ENCODE results near the gene ANKRD40.

DNA sequence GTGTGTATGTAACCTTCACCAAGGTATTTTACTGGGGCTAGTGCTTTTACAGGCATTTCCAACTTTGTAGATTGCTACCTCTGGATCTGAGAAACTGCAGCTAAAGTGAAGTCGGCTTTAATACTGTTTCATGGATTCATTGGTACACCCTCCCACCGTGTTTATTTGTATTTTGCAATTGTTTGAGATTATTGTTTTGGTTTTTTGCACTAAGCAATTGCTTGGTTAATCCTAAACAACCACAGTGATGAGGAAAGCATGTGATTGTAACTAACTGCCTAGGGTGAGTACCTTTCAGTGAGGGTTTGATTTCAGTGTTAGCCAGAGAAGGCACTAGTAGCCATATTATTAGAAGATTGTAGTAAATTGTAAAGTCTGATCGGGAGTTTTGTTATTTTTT, 15.0 kb upstream of the ANKRD40 start:
- no peak for TF ChIP-seq CC2D1A (IDR thresholded peaks at IDR 0.05)
- no peak for TF ChIP-seq ZFP30 (CRISPR knock-in tag; IDR thresholded peaks at IDR 0.05; ENCODE audit: borderline replicate concordance)
- TF ChIP-seq, protein P1, sequence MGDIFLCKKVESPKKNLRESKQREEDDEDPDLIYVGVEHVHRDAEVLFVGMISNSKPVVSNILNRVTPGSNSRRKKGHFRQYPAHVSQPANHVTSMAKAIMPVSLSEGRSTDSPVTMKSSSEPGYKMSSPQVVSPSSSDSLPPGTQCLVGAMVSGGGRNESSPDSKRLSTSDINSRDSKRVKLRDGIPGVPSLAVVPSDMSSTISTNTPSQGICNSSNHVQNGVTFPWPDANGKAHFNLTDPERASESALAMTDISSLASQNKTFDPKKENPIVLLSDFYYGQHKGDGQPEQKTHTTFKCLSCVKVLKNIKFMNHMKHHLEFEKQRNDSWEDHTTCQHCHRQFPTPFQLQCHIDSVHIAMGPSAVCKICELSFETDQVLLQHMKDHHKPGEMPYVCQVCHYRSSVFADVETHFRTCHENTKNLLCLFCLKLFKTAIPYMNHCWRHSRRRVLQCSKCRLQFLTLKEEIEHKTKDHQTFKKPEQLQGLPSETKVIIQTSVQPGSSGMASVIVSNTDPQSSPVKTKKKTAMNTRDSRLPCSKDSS (IDR thresholded peaks at IDR 0.05; ENCODE audit: low read depth, partially characterized antibody): no peak
- no peak for TF ChIP-seq GABPB1 (CRISPR knock-in tag; IDR thresholded peaks at IDR 0.05)
- no peak for TF ChIP-seq HIVEP1 (CRISPR knock-in tag; IDR thresholded peaks at IDR 0.05)
- no peak for TF ChIP-seq PHF21A (IDR thresholded peaks at IDR 0.05; ENCODE audit: borderline replicate concordance, low read depth)
- no peak for TF ChIP-seq RAD21 (CRISPR knock-in tag; conservative IDR thresholded peaks at IDR 0.05 in 1 of 2, IDR thresholded peaks at IDR 0.05 in 1 of 2)
- no peak for TF ChIP-seq POLR3A (IDR thresholded peaks at IDR 0.05; ENCODE audit: borderline replicate concordance, extremely low read depth, insufficient read depth, insufficient read length)
- TF ChIP-seq SMARCA5 (IDR thresholded peaks at IDR 0.05): no peak
- no peak for TF ChIP-seq NR2C2 (CRISPR knock-in tag; IDR thresholded peaks at IDR 0.05)
- no peak for TF ChIP-seq NR2C2 (tag; IDR thresholded peaks at IDR 0.05)
- no peak for TF ChIP-seq JUNB (CRISPR knock-in tag; conservative IDR thresholded peaks at IDR 0.05)
